GM12864 (cell line): ENCODE data around the gene CCDC160.
A peak's percentile ranks its signal among the peaks of the same experiment; 100 is the strongest.
"Not testable (repeated sequence)": the region's sequence is repeated elsewhere in the genome, so short reads cannot be mapped to it uniquely, and the experiment has no call there.

Source experiments
- DNase-seq: peaks from one replicate; pipeline ENCODE4 v3.0.0-alpha.2; 2011; ENCODE audit warnings: low read depth
- H3K4me3 ChIP-seq: 2 replicates; pipeline ENCODE4 v1.5.1; 2011; ENCODE audit warnings: mild to moderate bottlenecking, low read depth, low read length, control low read depth
- CTCF ChIP-seq: IDR thresholded peaks from 2 replicates; pipeline ENCODE4 v1.5.1; 2011; ENCODE audit warnings: low read depth, mild to moderate bottlenecking, moderate library complexity, low read length, control low read depth, inconsistent platforms; ENCODE audit errors: missing control alignments

The CCDC160 gene

GRCh38 chrX:134235236-134235635 lies 1.7 kb upstream of the CCDC160 start:
- no peak for DNase-seq
- no peak overlapping the region for H3K4me3 ChIP-seq
- TF ChIP-seq CTCF = no peak

- H3K4me3 ChIP-seq = not testable (repeated sequence)
Measured at GRCh38 chrX:134238144-134238543, 1.2 kb downstream of the CCDC160 start.

GRCh38 chrX:134239016-134239415 lies 2.0 kb downstream of the CCDC160 start:
- DNase-seq = no peak
- TF ChIP-seq CTCF = no peak
- H3K4me3 ChIP-seq = no peak overlapping the region

More at GRCh38 chrX:134238144-134238543, 1.2 kb downstream of the CCDC160 start:
- DNase-seq = not testable (repeated sequence)

GRCh38 chrX:134240209-134240608 lies 3.2 kb downstream of the CCDC160 start:
- no peak for TF ChIP-seq CTCF
- no peak for DNase-seq
- no peak overlapping the region for H3K4me3 ChIP-seq

GRCh38 chrX:134241960-134242619 lies 5.1 kb downstream of the CCDC160 start:
- H3K4me3 ChIP-seq = no peak overlapping the region
- TF ChIP-seq CTCF = no peak
- DNase-seq = no peak

- DNase-seq = no peak
- no peak for TF ChIP-seq CTCF
- no peak overlapping the region for H3K4me3 ChIP-seq
Measured at GRCh38 chrX:134244043-134244442, 7.1 kb downstream of the CCDC160 start.

- DNase-seq = peak; percentile 8
- H3K4me3 ChIP-seq = no peak overlapping the region
- TF ChIP-seq CTCF = peak; percentile 23
Measured at GRCh38 chrX:134246282-134246681, 9.3 kb downstream of the CCDC160 start.
